Colon (tissue), 2 donors: ENCODE data around the gene GART.
"Not testable (repeated sequence)": the region's sequence is repeated elsewhere in the genome, so short reads cannot be mapped to it uniquely, and the experiment has no call there.

ENCODE experiments used
- FAIRE-seq: peaks from 2 replicates; lab custom pipeline; 2012; peaks lifted over from hg19 to GRCh38; lab: Jason Lieb, UNC
- donor health status: control.
- donor health status: control.

GART gene

DNA sequence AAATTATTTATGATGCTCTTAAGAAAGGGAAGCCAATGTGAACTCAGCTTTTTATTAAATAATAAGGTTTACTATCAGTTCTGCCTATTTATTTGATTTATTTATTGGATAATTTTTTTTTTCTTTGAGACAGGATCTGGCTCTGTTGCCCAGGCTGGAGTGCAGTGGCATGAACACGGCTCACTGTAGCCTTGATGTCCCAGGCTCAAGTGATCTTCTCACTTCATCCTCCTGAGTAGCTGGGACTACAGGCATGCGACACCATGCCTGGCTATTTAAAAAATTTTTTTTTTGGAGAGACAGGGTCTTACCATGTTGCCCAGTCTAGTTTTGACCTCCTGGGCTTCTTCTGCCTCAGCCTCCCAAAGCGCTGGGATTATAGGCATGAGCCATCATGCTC, 29.4 kb downstream of the GART start:
- FAIRE-seq, result no peak

DNA sequence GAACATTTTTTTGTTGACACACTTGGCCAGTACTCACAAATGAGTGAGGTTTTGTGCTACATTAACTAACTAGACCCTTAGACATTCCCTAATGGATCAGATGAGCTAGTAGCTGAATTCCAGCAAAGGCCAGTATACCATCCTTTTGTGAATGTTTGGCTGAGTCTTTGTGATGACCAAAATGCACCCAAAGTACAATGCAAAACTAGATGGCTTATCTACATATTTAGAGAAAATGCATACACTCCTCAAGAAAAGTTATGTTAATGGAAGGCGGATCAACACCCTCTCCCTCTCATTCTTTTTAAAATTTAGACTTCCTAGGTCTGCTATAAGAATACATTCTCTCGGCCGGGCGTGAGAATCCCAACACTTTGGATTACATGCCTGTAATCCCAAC, 30.3 kb downstream of the GART start:
- no peak for FAIRE-seq

- no peak for FAIRE-seq
Observed at GRCh38 chr21:33510826-33511225, 31.1 kb downstream of the GART start.

DNA sequence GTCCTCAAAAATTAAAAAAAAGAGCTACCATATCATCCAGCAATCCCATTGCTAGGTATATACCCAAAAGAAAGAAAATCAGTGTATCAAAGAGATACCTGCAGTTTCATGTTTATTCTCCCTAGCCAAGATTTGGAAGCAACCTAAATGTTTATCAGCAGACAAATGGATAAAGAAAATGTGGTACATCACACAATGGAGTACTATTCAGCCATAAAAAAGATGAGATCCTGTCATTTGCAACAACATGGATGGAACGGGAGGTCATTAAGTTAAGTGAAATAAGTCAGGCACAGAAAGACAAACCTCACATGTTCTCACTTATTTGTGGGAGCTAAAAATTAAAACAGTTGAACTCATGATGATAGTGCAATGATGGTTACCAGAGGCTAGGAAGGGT, 34.9 kb downstream of the GART start:
- FAIRE-seq, result not testable (repeated sequence)

GRCh38 chr21:33505833-33506232, 36.1 kb downstream of the GART start:
- no peak for FAIRE-seq

DNA sequence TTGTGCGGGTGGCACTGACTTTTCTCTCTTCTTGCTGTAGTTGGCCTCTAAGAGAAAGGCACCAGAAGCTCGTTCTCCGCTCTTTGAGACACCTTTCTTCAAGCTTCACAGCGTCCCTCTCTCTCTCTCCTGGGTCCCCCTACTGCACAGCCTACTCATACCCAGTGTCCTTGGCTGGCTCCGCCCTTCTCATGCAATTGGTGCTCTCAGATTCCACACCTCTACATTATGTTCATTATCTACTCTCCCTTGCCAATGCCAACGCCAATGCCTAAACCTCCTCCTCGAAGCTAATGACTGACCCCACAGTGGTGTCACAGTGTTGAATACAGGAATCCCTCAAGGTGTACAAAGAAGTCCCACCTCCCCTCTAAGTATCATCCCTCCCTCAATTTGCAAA, 45.6 kb downstream of the GART start:
- FAIRE-seq, result no peak

GRCh38 chr21:33495743-33496142, 46.2 kb downstream of the GART start:
- FAIRE-seq, result no peak

DNA sequence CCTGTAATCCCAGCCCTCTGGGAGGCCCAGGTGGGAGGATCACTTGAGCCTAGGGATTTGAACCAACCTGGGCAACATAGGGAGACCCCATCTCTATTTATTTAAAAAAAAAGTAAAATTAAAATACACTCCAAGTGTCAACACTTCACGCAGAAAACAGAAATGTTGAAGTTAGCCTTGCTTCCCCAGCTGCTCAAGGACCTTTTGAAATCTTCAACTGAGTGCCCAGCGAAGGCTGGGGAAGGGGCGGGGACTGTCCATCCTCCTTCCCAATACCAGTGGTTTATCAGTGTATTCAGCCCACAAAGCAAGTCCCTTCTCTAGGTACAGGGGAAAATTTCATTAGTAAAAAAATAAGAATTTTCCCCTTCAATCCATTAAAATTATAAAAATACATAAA, 48.2 kb downstream of the GART start:
- FAIRE-seq, result no peak

DNA sequence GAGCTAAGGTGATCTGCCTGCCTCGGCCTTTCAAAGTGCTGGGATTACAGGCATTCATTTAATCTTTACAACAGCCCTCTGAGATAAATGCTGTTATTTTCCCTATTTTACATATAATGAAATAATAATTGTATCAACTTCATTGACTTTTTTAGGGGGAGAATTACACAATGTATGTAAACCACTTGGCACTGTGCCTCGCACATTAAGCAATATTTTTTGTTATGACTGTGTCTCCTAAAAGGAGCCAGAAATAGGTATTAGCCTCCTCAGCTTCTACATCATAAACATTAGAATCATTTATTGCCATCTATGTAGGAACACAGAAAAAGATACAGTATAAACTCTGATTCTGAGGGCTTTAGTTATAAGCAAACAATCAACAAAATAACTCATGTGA, 49.3 kb downstream of the GART start:
- FAIRE-seq, result no peak

DNA sequence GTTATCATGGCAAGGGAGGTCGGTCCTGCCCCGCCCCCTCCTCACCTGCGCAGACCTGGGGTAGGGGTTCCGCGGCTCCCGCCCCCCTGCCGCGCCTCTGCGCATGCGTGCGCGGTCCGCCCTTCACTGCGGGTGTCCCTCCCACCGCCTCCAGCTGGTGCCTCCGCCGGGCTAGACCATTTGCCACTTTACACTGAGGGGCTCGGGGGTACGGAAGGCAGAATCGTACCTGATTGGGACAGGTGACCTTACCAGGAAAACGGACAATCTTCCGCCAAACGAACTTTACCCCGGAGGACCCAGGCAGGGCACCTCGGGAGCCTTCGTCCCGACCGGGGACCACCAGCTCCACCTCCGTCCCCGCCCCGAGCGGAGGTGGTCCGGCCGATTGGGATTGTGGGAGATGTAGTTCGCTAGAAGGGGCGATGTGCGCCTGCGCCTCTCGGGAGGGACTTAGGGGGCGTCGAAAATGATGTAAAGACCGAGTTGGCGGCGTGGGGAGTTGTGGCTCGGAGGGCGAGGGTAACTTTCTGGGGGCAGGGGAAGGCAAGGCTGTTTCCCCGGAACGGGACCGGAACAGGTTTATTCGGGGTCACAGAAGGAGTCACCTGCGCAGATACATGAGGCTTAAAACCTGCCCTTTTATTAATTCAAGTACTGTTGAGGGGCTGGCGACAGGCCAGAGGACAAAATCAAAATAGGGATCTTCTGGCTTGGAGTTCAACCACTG, 50.4 kb downstream of the GART start, which contains the start of gene DNAJC28:
Gene DNAJC28, minus strand, starts transcription at position 344 of the 730 bp plus-strand sequence. CDS start 2,323 bp downstream, outside the sequence.
- no peak for FAIRE-seq

GRCh38 chr21:33490991-33491372, 50.9 kb downstream of the GART start:
- FAIRE-seq, result no peak

GRCh38 chr21:33488936-33489335, 53.0 kb downstream of the GART start:
- FAIRE-seq, result no peak

DNA sequence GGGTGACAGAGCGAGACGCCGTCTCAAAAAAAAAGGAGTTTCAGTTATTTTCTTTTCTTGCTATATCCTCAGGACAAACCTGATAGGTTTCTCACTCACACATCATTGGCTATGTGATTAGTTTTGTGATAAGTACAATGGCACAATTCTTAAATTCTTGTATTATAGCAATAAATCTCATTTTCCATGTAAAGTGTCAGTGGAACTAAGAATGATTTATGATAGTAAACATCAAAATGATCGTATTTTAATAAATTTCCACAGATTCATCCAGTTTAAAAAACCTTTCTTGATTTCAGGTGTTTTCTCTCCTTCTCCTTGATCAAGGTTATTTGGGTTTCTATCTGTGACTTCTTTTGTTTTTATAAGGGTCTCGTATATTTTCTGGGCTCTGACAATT, 53.9 kb downstream of the GART start:
- no peak for FAIRE-seq

GRCh38 chr21:33481314-33481943, 60.5 kb downstream of the GART start:
- no peak for FAIRE-seq

- FAIRE-seq, result no peak
Observed at GRCh38 chr21:33480481-33481103, 61.3 kb downstream of the GART start.

GRCh38 chr21:33479679-33480480, 62.0 kb downstream of the GART start, which contains the start of gene TMEM50B:
Gene TMEM50B, minus strand, starts transcription at chr21:33479974. Its CDS starts 11,089 bp downstream, at chr21:33468885.
- no peak for FAIRE-seq

GRCh38 chr21:33478935-33479678, 62.8 kb downstream of the GART start:
- FAIRE-seq, result no peak

DNA sequence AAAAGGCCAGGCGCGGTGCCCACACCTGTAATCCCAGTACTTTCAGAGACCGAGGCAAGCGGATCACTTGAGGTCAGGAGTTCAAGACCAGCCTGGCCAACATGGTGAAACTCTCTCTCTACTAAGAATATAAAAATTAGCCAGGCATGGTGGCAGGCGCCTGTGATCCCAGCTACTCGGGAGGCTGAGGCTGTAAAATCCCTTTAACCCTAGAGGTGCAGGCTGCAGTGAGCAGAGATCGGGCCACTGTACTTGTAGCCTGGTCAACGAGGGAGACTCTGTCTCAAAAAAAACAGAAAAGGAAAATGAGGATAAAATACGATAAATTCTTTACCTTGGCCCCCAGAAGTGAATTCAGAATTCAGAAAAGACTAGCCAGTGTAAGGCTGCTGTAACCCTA, 63.7 kb downstream of the GART start:
- no peak for FAIRE-seq

DNA sequence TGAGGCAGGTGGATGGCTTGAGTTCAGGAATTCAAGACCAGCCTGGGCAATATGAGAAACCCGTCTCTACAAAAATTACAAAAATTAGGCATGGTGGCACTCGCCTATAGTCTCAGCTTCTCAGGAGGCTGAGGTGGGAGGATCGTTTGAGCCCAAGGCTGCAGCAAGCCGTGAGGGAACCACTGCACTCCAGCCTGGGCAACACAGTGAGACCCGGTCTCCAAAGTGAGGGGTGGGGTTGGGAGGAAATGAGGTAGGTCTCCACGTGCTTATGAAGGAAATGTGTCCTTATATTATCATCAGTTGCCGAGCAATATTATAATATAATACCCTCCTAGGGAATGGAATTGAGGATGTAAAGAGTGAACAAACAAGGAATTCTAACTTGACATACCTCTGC, 64.9 kb downstream of the GART start:
- no peak for FAIRE-seq

DNA sequence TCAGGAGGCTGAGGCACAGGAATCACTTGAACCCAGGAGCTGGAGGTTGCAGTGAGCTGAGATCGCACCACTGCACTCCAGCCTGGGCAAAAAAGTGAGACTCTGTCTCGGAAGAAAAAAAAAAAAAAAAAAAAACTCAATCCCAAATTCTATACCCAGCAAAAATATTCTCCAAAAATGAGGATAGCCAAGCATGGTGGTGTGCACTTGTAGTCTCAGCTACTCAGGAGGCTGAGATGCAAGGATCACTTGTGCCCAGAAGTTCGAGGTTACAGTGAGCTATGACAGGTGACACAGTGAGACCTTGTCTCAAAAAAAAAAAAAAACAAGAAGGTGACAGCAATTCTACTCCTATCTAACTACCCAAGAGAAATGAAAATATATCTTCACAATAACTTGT, 68.6 kb downstream of the GART start:
- no peak for FAIRE-seq

GRCh38 chr21:33470701-33471100, 71.2 kb downstream of the GART start:
- no peak for FAIRE-seq

- not testable (repeated sequence) for FAIRE-seq
Observed at GRCh38 chr21:33469183-33469582, 72.7 kb downstream of the GART start.
